Measurements from ENCODE around the gene HCAR1.
"Not testable (repeated sequence)": the region's sequence is repeated elsewhere in the genome, so short reads cannot be mapped to it uniquely, and the experiment has no call there.

GRCh38 chr12:122710341-122710740 lies 20.3 kb downstream of the HCAR1 start:
- TF ChIP-seq, protein P1, sequence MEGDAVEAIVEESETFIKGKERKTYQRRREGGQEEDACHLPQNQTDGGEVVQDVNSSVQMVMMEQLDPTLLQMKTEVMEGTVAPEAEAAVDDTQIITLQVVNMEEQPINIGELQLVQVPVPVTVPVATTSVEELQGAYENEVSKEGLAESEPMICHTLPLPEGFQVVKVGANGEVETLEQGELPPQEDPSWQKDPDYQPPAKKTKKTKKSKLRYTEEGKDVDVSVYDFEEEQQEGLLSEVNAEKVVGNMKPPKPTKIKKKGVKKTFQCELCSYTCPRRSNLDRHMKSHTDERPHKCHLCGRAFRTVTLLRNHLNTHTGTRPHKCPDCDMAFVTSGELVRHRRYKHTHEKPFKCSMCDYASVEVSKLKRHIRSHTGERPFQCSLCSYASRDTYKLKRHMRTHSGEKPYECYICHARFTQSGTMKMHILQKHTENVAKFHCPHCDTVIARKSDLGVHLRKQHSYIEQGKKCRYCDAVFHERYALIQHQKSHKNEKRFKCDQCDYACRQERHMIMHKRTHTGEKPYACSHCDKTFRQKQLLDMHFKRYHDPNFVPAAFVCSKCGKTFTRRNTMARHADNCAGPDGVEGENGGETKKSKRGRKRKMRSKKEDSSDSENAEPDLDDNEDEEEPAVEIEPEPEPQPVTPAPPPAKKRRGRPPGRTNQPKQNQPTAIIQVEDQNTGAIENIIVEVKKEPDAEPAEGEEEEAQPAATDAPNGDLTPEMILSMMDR (IDR thresholded peaks at IDR 0.05) = not testable (repeated sequence)
- TF ChIP-seq POLR2AphosphoS5 (IDR thresholded peaks at IDR 0.05; ENCODE audit: low read depth, low read length); REST (IDR thresholded peaks at IDR 0.05; ENCODE audit: insufficient read depth in 1 of 2, low read depth in 2 of 2, low read length in 1 of 2); SIN3A (IDR thresholded peaks at IDR 0.05; ENCODE audit: borderline replicate concordance, insufficient read depth, low read depth, low read length): not testable (repeated sequence)
